ENCODE results near the gene SYT11. TPM values are rescaled to one million over a fixed set of nuclear protein-coding genes. Genes with fewer than 3 reads are reported as not detected.

The SYT11 gene
- total and polyA plus RNA-seq, 9 of the 15 experiments (the other 6 are each of a cell fraction or from before 2014, with no cell fraction given): 0.05 to 0.18 (median 0.11) TPM

- TF ChIP-seq CREM (IDR thresholded peaks at IDR 0.05; ENCODE audit: low read depth) (peak; percentile 97), E2F1 (CRISPR knock-in tag; IDR thresholded peaks at IDR 0.05) (0 out of 2 replicates have a peak, but pooled peaks have one; percentile 31), ZBTB1 (CRISPR knock-in tag; IDR thresholded peaks at IDR 0.05; ENCODE audit: borderline replicate concordance, low read depth) (peak; percentile 35; the same call in 1 of the 2 replicates), CXXC5 (CRISPR knock-in tag; IDR thresholded peaks at IDR 0.05) (peak; percentile 88), ZFX (CRISPR knock-in tag; IDR thresholded peaks at IDR 0.05) (peak; percentile 90), ILK (tag; IDR thresholded peaks at IDR 0.05; ENCODE audit: borderline replicate concordance, low read depth) (no peak), CBX3 (IDR thresholded peaks at IDR 0.05; ENCODE audit: borderline replicate concordance in 1 of 2, low read length in 2 of 2) (peak in 1 of 2 experiments; percentile 34; a peak in 1 of 3 replicates), CBX8 (IDR thresholded peaks at IDR 0.05; ENCODE audit: borderline replicate concordance, extremely low read depth, low read depth, low read length, poor library complexity, severe bottlenecking) (no peak), CCNT2 (IDR thresholded peaks at IDR 0.05; ENCODE audit: borderline replicate concordance, extremely low read depth, insufficient read length, low read depth, low read length) (no peak), KDM1A (IDR thresholded peaks at IDR 0.05) (no peak), ETV5 (CRISPR knock-in tag; IDR thresholded peaks at IDR 0.05; ENCODE audit: low read depth) (peak; percentile 76; the same call in 1 of the 2 replicates), POU5F1 (IDR thresholded peaks at IDR 0.05; ENCODE audit: borderline replicate concordance, low read depth, low read length, partially characterized antibody) (peak; percentile 55), SRSF3 (IDR thresholded peaks at IDR 0.05; ENCODE audit: insufficient read depth, low read length) (0 out of 2 replicates have a peak, but pooled peaks have one; percentile 79), SAFB2 (IDR thresholded peaks at IDR 0.05; ENCODE audit: borderline replicate concordance, low read depth, low read length, severe bottlenecking) (no peak)
These were observed 74.9 kb downstream of the SYT11 start, which contains the start of gene KHDC4 (continued) for GRCh38 chr1:155934097-155934935.

Small RNA genes lying within 50 kb of the gene (small RNA-seq; reads per million reads assigned to genes)
- gene RF00015 (not detected), gene SCARNA4 (not detected), gene SNORA80E (39.5 reads per million, percentile 98 among the genes with 10 or more reads in this experiment)

Other genes starting within 250 kb of the SYT11 start
Only the 7 nearest of the 13 such genes appear.
- gene DAP3, start 170.5 kb upstream of the SYT11 start, total RNA-seq (2014; rRNA removed): 129 and 155 TPM in 2 replicates
- 250 and 288 TPM in 2 replicates for gene DAP3, start 170.5 kb upstream of the SYT11 start, total RNA-seq (2014; rRNA removed; fragmentation: Illumina TruSeq; extraction: Trizol)
- 202 and 215 TPM in 2 replicates for gene DAP3, start 170.5 kb upstream of the SYT11 start, total RNA-seq (2015; rRNA removed; fragmentation: Illumina TruSeq; extraction: Trizol)
- gene DAP3, start 170.5 kb upstream of the SYT11 start, total RNA-seq (2021): 242 and 246 TPM in 2 replicates
- gene DAP3, start 170.5 kb upstream of the SYT11 start, polyA plus RNA-seq (2011; rRNA removed): 431 and 484 TPM in 2 replicates
- gene DAP3, start 170.5 kb upstream of the SYT11 start, polyA plus RNA-seq (2014; fragmentation: Illumina TruSeq; extraction: Trizol): 402 and 404 TPM in 2 replicates
- gene DAP3, start 170.5 kb upstream of the SYT11 start, polyA plus RNA-seq (2014; fragmentation: Nextera tagmentation; extraction: Ambion mirVana): 100 to 1,000 TPM; 298 to 468 TPM
- gene DAP3, start 170.5 kb upstream of the SYT11 start, polyA plus RNA-seq (2014; rRNA removed): 344 and 358 TPM in 2 replicates
- gene GON4L, start 2.4 kb upstream of the SYT11 start, total RNA-seq (2014; rRNA removed): 29.0 and 30.0 TPM in 2 replicates
- 35.5 and 40.1 TPM in 2 replicates for gene GON4L, start 2.4 kb upstream of the SYT11 start, total RNA-seq (2014; rRNA removed; fragmentation: Illumina TruSeq; extraction: Trizol)
- gene GON4L, start 2.4 kb upstream of the SYT11 start, total RNA-seq (2015; rRNA removed; fragmentation: Illumina TruSeq; extraction: Trizol): 33.6 and 34.3 TPM in 2 replicates
- gene GON4L, start 2.4 kb upstream of the SYT11 start, total RNA-seq (2021): 42.6 and 47.4 TPM in 2 replicates
- 32.4 and 40.4 TPM in 2 replicates for gene GON4L, start 2.4 kb upstream of the SYT11 start, polyA plus RNA-seq (2011; rRNA removed)
- gene GON4L, start 2.4 kb upstream of the SYT11 start, polyA plus RNA-seq (2014; fragmentation: Illumina TruSeq; extraction: Trizol): 35.1 and 37.4 TPM in 2 replicates
- 10 to 100 TPM; 20.2 to 38.9 TPM for gene GON4L, start 2.4 kb upstream of the SYT11 start, polyA plus RNA-seq (2014; fragmentation: Nextera tagmentation; extraction: Ambion mirVana)
- gene GON4L, start 2.4 kb upstream of the SYT11 start, polyA plus RNA-seq (2014; rRNA removed): 32.1 and 33.0 TPM in 2 replicates
- gene RIT1, start 51.8 kb downstream of the SYT11 start, total RNA-seq (2014; rRNA removed): 13.5 and 15.8 TPM in 2 replicates
- gene RIT1, start 51.8 kb downstream of the SYT11 start, total RNA-seq (2014; rRNA removed; fragmentation: Illumina TruSeq; extraction: Trizol): 24.9 and 28.8 TPM in 2 replicates
- gene RIT1, start 51.8 kb downstream of the SYT11 start, total RNA-seq (2015; rRNA removed; fragmentation: Illumina TruSeq; extraction: Trizol): 18.7 and 20.0 TPM in 2 replicates
- 22.9 and 23.1 TPM in 2 replicates for gene RIT1, start 51.8 kb downstream of the SYT11 start, total RNA-seq (2021)
- gene RIT1, start 51.8 kb downstream of the SYT11 start, polyA plus RNA-seq (2011; rRNA removed): 41.7 and 57.6 TPM in 2 replicates
- gene RIT1, start 51.8 kb downstream of the SYT11 start, polyA plus RNA-seq (2014; fragmentation: Illumina TruSeq; extraction: Trizol): 20.8 and 21.2 TPM in 2 replicates
- gene RIT1, start 51.8 kb downstream of the SYT11 start, polyA plus RNA-seq (2014; fragmentation: Nextera tagmentation; extraction: Ambion mirVana): 10 to 100 TPM; 53.7 to 57.1 TPM
- 19.3 and 20.4 TPM in 2 replicates for gene RIT1, start 51.8 kb downstream of the SYT11 start, polyA plus RNA-seq (2014; rRNA removed)
- 65.6 and 72.9 TPM in 2 replicates for gene KHDC4, start 74.8 kb downstream of the SYT11 start, total RNA-seq (2014; rRNA removed)
- 65.2 and 75.1 TPM in 2 replicates for gene KHDC4, start 74.8 kb downstream of the SYT11 start, total RNA-seq (2014; rRNA removed; fragmentation: Illumina TruSeq; extraction: Trizol)
- 75.3 and 77.3 TPM in 2 replicates for gene KHDC4, start 74.8 kb downstream of the SYT11 start, total RNA-seq (2015; rRNA removed; fragmentation: Illumina TruSeq; extraction: Trizol)
- gene KHDC4, start 74.8 kb downstream of the SYT11 start, total RNA-seq (2021): 62.9 and 64.9 TPM in 2 replicates
- 185 and 202 TPM in 2 replicates for gene KHDC4, start 74.8 kb downstream of the SYT11 start, polyA plus RNA-seq (2011; rRNA removed)
- gene KHDC4, start 74.8 kb downstream of the SYT11 start, polyA plus RNA-seq (2014; fragmentation: Illumina TruSeq; extraction: Trizol): 61.5 and 78.8 TPM in 2 replicates
- gene KHDC4, start 74.8 kb downstream of the SYT11 start, polyA plus RNA-seq (2014; fragmentation: Nextera tagmentation; extraction: Ambion mirVana): 10 to 100 TPM; 12.1 to 14.4 TPM
- gene KHDC4, start 74.8 kb downstream of the SYT11 start, polyA plus RNA-seq (2014; rRNA removed): 127 and 132 TPM in 2 replicates
- gene RXFP4, start 82.1 kb downstream of the SYT11 start, total RNA-seq (2014; rRNA removed): 0.64 TPM in 1 of 2 replicates, not detected in the other
- not detected in 2 replicates for gene RXFP4, start 82.1 kb downstream of the SYT11 start, total RNA-seq (2014; rRNA removed; fragmentation: Illumina TruSeq; extraction: Trizol)
- not detected in 2 replicates for gene RXFP4, start 82.1 kb downstream of the SYT11 start, total RNA-seq (2015; rRNA removed; fragmentation: Illumina TruSeq; extraction: Trizol)
- not detected in 2 replicates for gene RXFP4, start 82.1 kb downstream of the SYT11 start, total RNA-seq (2021)
- not detected in 2 replicates for gene RXFP4, start 82.1 kb downstream of the SYT11 start, polyA plus RNA-seq (2011; rRNA removed)
- gene RXFP4, start 82.1 kb downstream of the SYT11 start, polyA plus RNA-seq (2014; fragmentation: Illumina TruSeq; extraction: Trizol): not detected in 2 replicates
- gene RXFP4, start 82.1 kb downstream of the SYT11 start, polyA plus RNA-seq (2014; fragmentation: Nextera tagmentation; extraction: Ambion mirVana): not detected
- not detected in 2 replicates for gene RXFP4, start 82.1 kb downstream of the SYT11 start, polyA plus RNA-seq (2014; rRNA removed)
- 113 and 119 TPM in 2 replicates for gene ARHGEF2, start 119.0 kb downstream of the SYT11 start, total RNA-seq (2014; rRNA removed)
- 59.1 and 66.7 TPM in 2 replicates for gene ARHGEF2, start 119.0 kb downstream of the SYT11 start, total RNA-seq (2014; rRNA removed; fragmentation: Illumina TruSeq; extraction: Trizol)
- gene ARHGEF2, start 119.0 kb downstream of the SYT11 start, total RNA-seq (2015; rRNA removed; fragmentation: Illumina TruSeq; extraction: Trizol): 62.2 and 63.9 TPM in 2 replicates
- 147 and 162 TPM in 2 replicates for gene ARHGEF2, start 119.0 kb downstream of the SYT11 start, total RNA-seq (2021)
- 52.8 and 100 TPM in 2 replicates for gene ARHGEF2, start 119.0 kb downstream of the SYT11 start, polyA plus RNA-seq (2011; rRNA removed)
- gene ARHGEF2, start 119.0 kb downstream of the SYT11 start, polyA plus RNA-seq (2014; fragmentation: Illumina TruSeq; extraction: Trizol): 121 and 136 TPM in 2 replicates
- 1 to 10 TPM; 7.1 to 8.9 TPM for gene ARHGEF2, start 119.0 kb downstream of the SYT11 start, polyA plus RNA-seq (2014; fragmentation: Nextera tagmentation; extraction: Ambion mirVana)
- gene ARHGEF2, start 119.0 kb downstream of the SYT11 start, polyA plus RNA-seq (2014; rRNA removed): 79.1 and 95.7 TPM in 2 replicates
- gene SSR2, start 161.4 kb downstream of the SYT11 start, total RNA-seq (2014; rRNA removed): 161 and 196 TPM in 2 replicates
- 211 and 214 TPM in 2 replicates for gene SSR2, start 161.4 kb downstream of the SYT11 start, total RNA-seq (2014; rRNA removed; fragmentation: Illumina TruSeq; extraction: Trizol)
- gene SSR2, start 161.4 kb downstream of the SYT11 start, total RNA-seq (2015; rRNA removed; fragmentation: Illumina TruSeq; extraction: Trizol): 228 TPM in 2 replicates
- gene SSR2, start 161.4 kb downstream of the SYT11 start, total RNA-seq (2021): 167 and 183 TPM in 2 replicates
- gene SSR2, start 161.4 kb downstream of the SYT11 start, polyA plus RNA-seq (2011; rRNA removed): 411 and 494 TPM in 2 replicates
- 350 and 402 TPM in 2 replicates for gene SSR2, start 161.4 kb downstream of the SYT11 start, polyA plus RNA-seq (2014; fragmentation: Illumina TruSeq; extraction: Trizol)
- 100 to 1,000 TPM; 370 to 392 TPM for gene SSR2, start 161.4 kb downstream of the SYT11 start, polyA plus RNA-seq (2014; fragmentation: Nextera tagmentation; extraction: Ambion mirVana)
- 240 and 277 TPM in 2 replicates for gene SSR2, start 161.4 kb downstream of the SYT11 start, polyA plus RNA-seq (2014; rRNA removed)